Keratinocyte (primary cell): ENCODE data around the gene MAGI1.

Experiments
- CTCF ChIP-seq, 3 experiments: IDR thresholded peaks in 1 of 3; conservative IDR thresholded peaks in 1 of 3; optimal IDR thresholded peaks in 1 of 3; 2 replicates in 2 of 3; 3 replicates in 1 of 3; pipeline versions ENCODE3 to v1.5.1; 2011; ENCODE audit warnings: low read length in 3 of 3, mild to moderate bottlenecking in 3 of 3, moderate library complexity in 2 of 3, control low read depth in 1 of 3, inconsistent platforms in 1 of 3; ENCODE audit not compliant: insufficient read depth in 2 of 3; ENCODE audit errors: extremely low read depth in 1 of 3
- EZH2 ChIP-seq: IDR thresholded peaks from one replicate; pipeline ENCODE4 v1.6.1; 2012; ENCODE audit warnings: inconsistent platforms, mild to moderate bottlenecking, low read length, moderate library complexity

GRCh38 chr3:65339192-65339740 lies 699.5 kb downstream of the MAGI1 start:
- no peak for TF ChIP-seq CTCF (optimal IDR thresholded peaks at IDR 0.05 in 1 of 3, IDR thresholded peaks at IDR 0.05 in 1 of 3, conservative IDR thresholded peaks at IDR 0.05 in 1 of 3; ENCODE audit: extremely low read depth in 1 of 3, insufficient read depth in 2 of 3, low read length in 3 of 3)
- no peak for TF ChIP-seq EZH2
